HG03045 (cell line): ENCODE results near the gene OR5A1.
"Not testable (repeated sequence)": the region's sequence is repeated elsewhere in the genome, so short reads cannot be mapped to it uniquely, and the experiment has no call there.

ENCODE experiments used
- ATAC-seq: cut with Tn5 transposase; IDR thresholded peaks from one replicate; pipeline ENCODE4 v1.9.1; 2021; ENCODE audit warnings: mild to moderate bottlenecking, moderate library complexity; ENCODE audit not compliant: unreplicated experiment

Gene OR5A1

GRCh38 chr11:59436169-59436568, at the start of gene OR5A1:
Gene OR5A1 (plus strand): TSS chr11:59436469. CDS start chr11:59443169, 6,700 bp downstream.
- ATAC-seq, result no peak

- no peak for ATAC-seq
Measured at GRCh38 chr11:59394186-59394585, 42.1 kb upstream of the OR5A1 start.

- no peak for ATAC-seq
Measured at GRCh38 chr11:59400461-59401261, 35.6 kb upstream of the OR5A1 start.

GRCh38 chr11:59401262-59401552, 35.1 kb upstream of the OR5A1 start:
- ATAC-seq, result no peak

GRCh38 chr11:59403546-59403945, 32.7 kb upstream of the OR5A1 start:
- ATAC-seq, result no peak

GRCh38 chr11:59413646-59414045, 22.6 kb upstream of the OR5A1 start:
- ATAC-seq, result no peak

- no peak for ATAC-seq
Measured at GRCh38 chr11:59415111-59415510, 21.2 kb upstream of the OR5A1 start.

GRCh38 chr11:59416613-59417012, 19.7 kb upstream of the OR5A1 start:
- ATAC-seq, result no peak

GRCh38 chr11:59417023-59417422, 19.2 kb upstream of the OR5A1 start:
- ATAC-seq, result no peak

- ATAC-seq, result no peak
Measured at GRCh38 chr11:59418156-59418555, 18.1 kb upstream of the OR5A1 start.

- no peak for ATAC-seq
Measured at GRCh38 chr11:59423835-59424234, 12.4 kb upstream of the OR5A1 start.

- ATAC-seq, result no peak
Measured at GRCh38 chr11:59425131-59425530, 11.1 kb upstream of the OR5A1 start.

- ATAC-seq, result no peak
Measured at GRCh38 chr11:59426361-59427067, 9.8 kb upstream of the OR5A1 start, which contains the start of gene OR5A2. Gene OR5A2 (minus strand): TSS chr11:59426413. CDS start chr11:59422953, 3,460 bp downstream.

- no peak for ATAC-seq
Measured at GRCh38 chr11:59427068-59427382, 9.2 kb upstream of the OR5A1 start.

- ATAC-seq, result peak; percentile 61
Measured at GRCh38 chr11:59429924-59430516, 6.2 kb upstream of the OR5A1 start.

- ATAC-seq, result no peak
Measured at GRCh38 chr11:59437770-59438169, 1.5 kb downstream of the OR5A1 start.

- ATAC-seq, result not testable (repeated sequence)
Measured at GRCh38 chr11:59445624-59446023, 9.4 kb downstream of the OR5A1 start.

- no peak for ATAC-seq
Measured at GRCh38 chr11:59448484-59448883, 12.2 kb downstream of the OR5A1 start.

- no peak for ATAC-seq
Measured at GRCh38 chr11:59456661-59457060, 20.4 kb downstream of the OR5A1 start, which contains the start of gene OR4D6. Gene OR4D6 (plus strand): TSS chr11:59456961. CDS start chr11:59456961, 0 bp downstream.

- ATAC-seq, result no peak
Measured at GRCh38 chr11:59459916-59460315, 23.6 kb downstream of the OR5A1 start.

GRCh38 chr11:59463190-59463641, 26.9 kb downstream of the OR5A1 start:
- no peak for ATAC-seq

- ATAC-seq, result no peak
Measured at GRCh38 chr11:59473015-59473414, 36.7 kb downstream of the OR5A1 start, which contains the start of gene OR4D10. Gene OR4D10 (plus strand): TSS chr11:59473315. CDS start chr11:59477430, 4,115 bp downstream.
